ENCODE results near the gene SYTL3. TPM values are rescaled to one million over a fixed set of nuclear protein-coding genes. Genes with fewer than 3 reads are reported as not detected.
A peak's percentile ranks its signal among the peaks of the same experiment; 100 is the strongest.
"Not testable (repeated sequence)": the region's sequence is repeated elsewhere in the genome, so short reads cannot be mapped to it uniquely, and the experiment has no call there.

SYTL3 gene
- 2.1 TPM for polyA plus RNA-seq (2012; ENCODE audit: low read depth, missing spikeins)

GRCh38 chr6:158649289-158650143 is at the start of gene SYTL3:
Gene SYTL3 (plus strand): TSS chr6:158650054. CDS start chr6:158663269, 13,215 bp downstream.
- peak; percentile 87 for FAIRE-seq
- DNase-seq (ENCODE audit: insufficient read length, low spot score): no peak
- peak; percentile 69; the same call in 1 of the 2 replicates for TF ChIP-seq TAF1 (IDR thresholded peaks at IDR 0.05; ENCODE audit: low read depth, low read length)
- no peak for TF ChIP-seq POLR2A (IDR thresholded peaks at IDR 0.05; ENCODE audit: low read depth, low read length)
- peak; percentile 91 for TF ChIP-seq PAX5 (IDR thresholded peaks at IDR 0.05; ENCODE audit: insufficient read depth, low read length, severe bottlenecking)
- TF ChIP-seq POU2F2 (IDR thresholded peaks at IDR 0.05; ENCODE audit: low read depth, low read length): no peak
- TF ChIP-seq POLR2AphosphoS5 (IDR thresholded peaks at IDR 0.05; ENCODE audit: low read depth, low read length): peak; percentile 26; the same call in 1 of the 2 replicates
- TF ChIP-seq SPI1 (IDR thresholded peaks at IDR 0.05; ENCODE audit: low read depth, low read length): peak; percentile 68

GRCh38 chr6:158603261-158604047 is 46.4 kb upstream of the SYTL3 start:
- DNase-seq (ENCODE audit: insufficient read length, low spot score): no peak
- no peak for TF ChIP-seq PAX5 (IDR thresholded peaks at IDR 0.05; ENCODE audit: insufficient read depth, low read length, severe bottlenecking)
- no peak for FAIRE-seq

- FAIRE-seq: no peak
- no peak for DNase-seq (ENCODE audit: insufficient read length, low spot score)
- TF ChIP-seq POLR2AphosphoS5 (IDR thresholded peaks at IDR 0.05; ENCODE audit: low read depth, low read length) (no peak), POU2F2 (IDR thresholded peaks at IDR 0.05; ENCODE audit: low read depth, low read length) (no peak), POLR2A (IDR thresholded peaks at IDR 0.05; ENCODE audit: low read depth, low read length) (no peak), TAF1 (IDR thresholded peaks at IDR 0.05; ENCODE audit: low read depth, low read length) (no peak), SPI1 (IDR thresholded peaks at IDR 0.05; ENCODE audit: low read depth, low read length) (no peak), PAX5 (IDR thresholded peaks at IDR 0.05; ENCODE audit: insufficient read depth, low read length, severe bottlenecking) (no peak)
Measured at GRCh38 chr6:158604048-158604406, 45.8 kb upstream of the SYTL3 start.

- no peak for DNase-seq (ENCODE audit: insufficient read length, low spot score)
- FAIRE-seq: peak; percentile 82
- no peak for TF ChIP-seq POLR2A (IDR thresholded peaks at IDR 0.05; ENCODE audit: low read depth, low read length)
Measured at GRCh38 chr6:158605266-158605878, 44.5 kb upstream of the SYTL3 start.

GRCh38 chr6:158606011-158606410 is 43.8 kb upstream of the SYTL3 start:
- FAIRE-seq; DNase-seq (ENCODE audit: insufficient read length, low spot score): not testable (repeated sequence)

GRCh38 chr6:158606935-158607334 is 42.9 kb upstream of the SYTL3 start:
- TF ChIP-seq POLR2A (IDR thresholded peaks at IDR 0.05; ENCODE audit: low read depth, low read length): no peak
- no peak for TF ChIP-seq SPI1 (IDR thresholded peaks at IDR 0.05; ENCODE audit: low read depth, low read length)
- TF ChIP-seq POU2F2 (IDR thresholded peaks at IDR 0.05; ENCODE audit: low read depth, low read length): no peak
- no peak for TF ChIP-seq TAF1 (IDR thresholded peaks at IDR 0.05; ENCODE audit: low read depth, low read length)
- no peak for TF ChIP-seq PAX5 (IDR thresholded peaks at IDR 0.05; ENCODE audit: insufficient read depth, low read length, severe bottlenecking)
- DNase-seq (ENCODE audit: insufficient read length, low spot score) (no peak), FAIRE-seq (no peak)

GRCh38 chr6:158607411-158608170 is 42.3 kb upstream of the SYTL3 start:
- no peak for TF ChIP-seq POLR2A (IDR thresholded peaks at IDR 0.05; ENCODE audit: low read depth, low read length)
- no peak for TF ChIP-seq POU2F2 (IDR thresholded peaks at IDR 0.05; ENCODE audit: low read depth, low read length)
- TF ChIP-seq SPI1 (IDR thresholded peaks at IDR 0.05; ENCODE audit: low read depth, low read length): no peak
- no peak for TF ChIP-seq PAX5 (IDR thresholded peaks at IDR 0.05; ENCODE audit: insufficient read depth, low read length, severe bottlenecking)
- TF ChIP-seq POLR2AphosphoS5 (IDR thresholded peaks at IDR 0.05; ENCODE audit: low read depth, low read length): no peak
- TF ChIP-seq TAF1 (IDR thresholded peaks at IDR 0.05; ENCODE audit: low read depth, low read length): no peak
- FAIRE-seq: no peak
- DNase-seq (ENCODE audit: insufficient read length, low spot score): no peak

- DNase-seq (ENCODE audit: insufficient read length, low spot score) (no peak), FAIRE-seq (no peak)
- TF ChIP-seq POLR2A (IDR thresholded peaks at IDR 0.05; ENCODE audit: low read depth, low read length) (no peak), POLR2AphosphoS5 (IDR thresholded peaks at IDR 0.05; ENCODE audit: low read depth, low read length) (no peak), TAF1 (IDR thresholded peaks at IDR 0.05; ENCODE audit: low read depth, low read length) (no peak), PAX5 (IDR thresholded peaks at IDR 0.05; ENCODE audit: insufficient read depth, low read length, severe bottlenecking) (no peak), POU2F2 (IDR thresholded peaks at IDR 0.05; ENCODE audit: low read depth, low read length) (no peak), SPI1 (IDR thresholded peaks at IDR 0.05; ENCODE audit: low read depth, low read length) (no peak)
Measured at GRCh38 chr6:158608221-158608620, 41.6 kb upstream of the SYTL3 start.

GRCh38 chr6:158609455-158610155 is 40.2 kb upstream of the SYTL3 start:
- TF ChIP-seq POU2F2 (IDR thresholded peaks at IDR 0.05; ENCODE audit: low read depth, low read length) (no peak), POLR2AphosphoS5 (IDR thresholded peaks at IDR 0.05; ENCODE audit: low read depth, low read length) (no peak), SPI1 (IDR thresholded peaks at IDR 0.05; ENCODE audit: low read depth, low read length) (no peak), PAX5 (IDR thresholded peaks at IDR 0.05; ENCODE audit: insufficient read depth, low read length, severe bottlenecking) (no peak), POLR2A (IDR thresholded peaks at IDR 0.05; ENCODE audit: low read depth, low read length) (no peak), TAF1 (IDR thresholded peaks at IDR 0.05; ENCODE audit: low read depth, low read length) (no peak)
- DNase-seq (ENCODE audit: insufficient read length, low spot score) (no peak), FAIRE-seq (no peak)
